Measurements from ENCODE around the gene IQCF5. TPM values are rescaled to one million over a fixed set of nuclear protein-coding genes. Genes with fewer than 3 reads are reported as not detected.
A peak's percentile ranks its signal among the peaks of the same experiment; 100 is the strongest.

IQCF5 gene
- total RNA-seq, 6 donors from 2014 or later, result not detected

DNA sequence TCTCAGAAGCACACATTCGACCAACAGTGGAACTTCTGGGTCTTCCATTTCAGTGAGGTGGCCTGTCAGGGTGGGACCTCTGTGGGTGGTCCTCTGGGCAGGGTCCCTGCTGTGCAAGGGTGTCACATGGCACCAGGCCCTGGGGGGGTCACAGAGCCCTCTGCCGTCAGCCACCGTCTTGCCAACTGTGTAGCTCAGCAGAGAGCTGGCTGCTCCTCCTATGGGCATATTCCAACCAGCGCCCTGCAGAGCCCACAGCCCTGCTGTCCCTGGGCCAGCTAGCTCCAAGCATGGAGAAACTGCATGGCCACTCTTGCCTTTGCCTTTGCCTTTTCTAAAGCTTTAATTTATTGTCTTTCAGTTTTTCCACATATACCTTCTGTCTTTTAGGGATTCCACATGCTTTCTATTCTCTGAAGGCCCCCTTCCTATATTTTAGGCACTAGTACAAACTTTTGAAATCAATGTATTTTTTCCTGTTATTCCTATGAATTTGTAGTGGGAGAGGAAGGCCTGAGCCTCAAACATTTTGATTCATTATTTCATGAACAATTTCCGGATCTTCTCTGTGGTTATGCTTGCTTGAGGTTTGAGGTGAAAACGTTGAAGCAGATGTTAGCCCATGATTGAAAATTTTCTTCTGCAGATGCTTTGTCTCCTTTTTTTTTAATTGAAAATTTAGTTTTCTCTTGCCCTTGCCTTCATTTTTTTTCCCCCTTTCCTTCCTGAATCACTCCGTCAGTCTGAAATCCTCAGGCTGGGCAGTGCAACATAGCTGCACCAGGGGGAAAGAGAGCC is 16.0 kb upstream of the IQCF5 start:
- no peaks in the 10 kb centered on the region for H3K27me3 ChIP-seq
- WGBS, 2 donors, result 76% methylated on average over 4 to 7 of the region's 7 CpGs
- ATAC-seq (ENCODE audit: low FRiP score in 2 of 2) (no peak), DNase-seq (peak in 1 of 2 donors; percentile 46)
- H3K36me3 ChIP-seq, result no peaks in the 10 kb centered on the region
- H3K27ac ChIP-seq, result no peak overlapping the region
- H3K4me1 ChIP-seq, result no peaks in the 10 kb centered on the region
- H3K4me3 ChIP-seq, result no peak overlapping the region
- TF ChIP-seq POLR2AphosphoS5 (IDR thresholded peaks at IDR 0.05) (no peak), EP300 (IDR thresholded peaks at IDR 0.05) (no peak), CTCF (IDR thresholded peaks at IDR 0.05) (no peak), POLR2A (IDR thresholded peaks at IDR 0.05) (no peak)
- no peaks in the 10 kb centered on the region for H3K9me3 ChIP-seq

DNA sequence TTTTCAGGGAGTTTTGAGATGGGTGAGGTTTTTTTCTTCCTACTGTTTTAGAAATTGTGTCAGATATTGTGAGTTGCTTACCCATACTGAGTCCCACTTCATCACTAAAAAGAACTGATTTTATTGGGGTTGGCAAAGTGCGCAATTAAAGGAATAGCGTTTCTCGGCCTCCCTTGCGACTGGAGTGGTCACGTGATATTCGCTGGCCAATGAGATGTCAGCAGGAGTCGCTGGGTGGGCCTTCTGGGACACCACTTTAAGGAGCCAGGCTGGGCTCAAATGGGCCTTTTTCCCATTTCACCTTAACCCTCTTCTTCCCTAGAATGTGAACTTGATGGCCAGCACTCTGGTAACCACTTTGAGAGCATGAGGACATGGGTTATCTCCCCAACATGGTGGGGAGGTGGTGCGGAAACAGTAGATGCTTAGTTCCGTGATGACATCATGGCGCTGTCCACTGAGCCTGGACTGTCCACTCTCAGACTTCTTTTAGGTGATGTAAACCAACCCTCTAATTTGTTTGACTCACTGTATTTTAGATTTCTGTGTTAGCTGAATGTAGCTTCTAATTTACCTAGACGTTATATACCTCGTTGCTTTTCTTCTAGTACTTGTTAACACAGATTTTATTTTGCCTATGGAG is 13.2 kb upstream of the IQCF5 start:
- Histone ChIP-seq H3K27me3 (no peaks in the 10 kb centered on the region), H3K4me1 (no peaks in the 10 kb centered on the region), H3K27ac (no peak overlapping the region), H3K9me3 (no peaks in the 10 kb centered on the region), H3K4me3 (no peak overlapping the region), H3K36me3 (no peaks in the 10 kb centered on the region)
- TF ChIP-seq CTCF (IDR thresholded peaks at IDR 0.05) (no peak), EP300 (IDR thresholded peaks at IDR 0.05) (no peak), POLR2AphosphoS5 (IDR thresholded peaks at IDR 0.05) (no peak), POLR2A (IDR thresholded peaks at IDR 0.05) (no peak)
- 92 to 94% methylated on average over 12 of the region's 12 CpGs for WGBS, 2 donors
- no peak for ATAC-seq (ENCODE audit: low FRiP score in 2 of 2)
- DNase-seq, result no peak

- H3K27me3 ChIP-seq, result no peaks in the 10 kb centered on the region
- 77 to 82% methylated on average over 2 of the region's 2 CpGs for WGBS, 2 donors
- H3K27ac ChIP-seq, result no peak overlapping the region
- no peak for TF ChIP-seq POLR2A (IDR thresholded peaks at IDR 0.05)
- TF ChIP-seq POLR2AphosphoS5 (IDR thresholded peaks at IDR 0.05), result no peak
- no peak for TF ChIP-seq CTCF (IDR thresholded peaks at IDR 0.05)
- TF ChIP-seq EP300 (IDR thresholded peaks at IDR 0.05), result no peak
- DNase-seq, result no peak
- no peak overlapping the region for H3K4me3 ChIP-seq
- ATAC-seq (ENCODE audit: low FRiP score in 2 of 2), result no peak
- H3K36me3 ChIP-seq, result no peaks in the 10 kb centered on the region
- no peaks in the 10 kb centered on the region for H3K4me1 ChIP-seq
- H3K9me3 ChIP-seq, result no peaks in the 10 kb centered on the region
Observed at GRCh38 chr3:51887620-51888019, 12.2 kb upstream of the IQCF5 start.

DNA sequence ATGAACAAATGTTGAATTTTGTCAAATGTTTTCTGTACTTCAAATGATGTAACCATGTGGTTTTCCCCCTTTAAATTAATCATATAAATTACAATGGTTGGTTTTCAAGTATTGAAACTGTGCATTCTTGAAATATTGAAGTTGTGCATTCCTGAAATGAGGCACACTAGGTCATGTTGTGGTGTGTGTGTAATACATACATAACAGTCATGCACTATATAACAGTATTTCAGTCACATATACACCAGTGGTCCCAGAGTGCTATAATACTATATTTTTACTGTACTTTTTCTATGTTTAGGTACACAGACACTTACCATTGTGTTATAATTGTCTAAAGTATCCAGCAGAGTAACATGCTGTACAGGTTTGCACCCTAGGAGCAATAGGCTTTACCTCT is 11.0 kb upstream of the IQCF5 start:
- TF ChIP-seq CTCF (IDR thresholded peaks at IDR 0.05), result no peak
- H3K27me3 ChIP-seq, result no peaks in the 10 kb centered on the region
- H3K27ac ChIP-seq, result no peak overlapping the region
- H3K4me1 ChIP-seq, result no peaks in the 10 kb centered on the region
- H3K4me3 ChIP-seq, result no peak overlapping the region
- H3K9me3 ChIP-seq, result no peaks in the 10 kb centered on the region
- no peaks in the 10 kb centered on the region for H3K36me3 ChIP-seq
- ATAC-seq (ENCODE audit: low FRiP score in 2 of 2), result no peak
- no peak for DNase-seq

GRCh38 chr3:51879937-51880336 is 4.5 kb upstream of the IQCF5 start:
- Histone ChIP-seq H3K4me1 (no peaks in the 10 kb centered on the region), H3K36me3 (no peaks in the 10 kb centered on the region), H3K9me3 (no peaks in the 10 kb centered on the region), H3K27me3 (no peaks in the 10 kb centered on the region), H3K27ac (no peak overlapping the region), H3K4me3 (no peak overlapping the region)
- DNase-seq (no peak), ATAC-seq (ENCODE audit: low FRiP score in 2 of 2) (no peak)
- no peak for TF ChIP-seq CTCF (IDR thresholded peaks at IDR 0.05)
- TF ChIP-seq POLR2AphosphoS5 (IDR thresholded peaks at IDR 0.05), result no peak
- no peak for TF ChIP-seq POLR2A (IDR thresholded peaks at IDR 0.05)
- TF ChIP-seq EP300 (IDR thresholded peaks at IDR 0.05), result no peak
- 35 to 37% methylated on average over 2 of the region's 2 CpGs for WGBS, 2 donors
